ENCODE results near the gene SLAMF8.

Gene SLAMF8

DNA sequence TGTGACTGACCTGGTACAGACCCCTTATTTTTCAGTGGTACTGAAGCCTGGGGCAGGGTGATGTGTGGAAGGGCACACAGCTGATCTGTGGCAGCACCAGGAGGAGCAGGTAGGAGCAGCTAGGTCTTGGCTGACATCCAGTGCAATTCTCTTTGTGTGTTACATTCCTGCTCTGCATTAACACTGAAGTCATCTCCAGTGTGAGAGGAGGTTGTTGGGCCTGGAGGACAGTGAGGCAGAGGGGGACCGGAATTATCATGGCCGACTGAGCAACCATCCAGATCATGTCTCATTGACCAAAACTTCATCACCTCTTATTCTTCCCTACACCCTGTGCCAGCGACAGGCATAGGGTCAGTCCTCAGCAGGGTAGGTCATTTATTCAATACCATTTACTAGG, 1.5 kb downstream of the SLAMF8 start:
- TF ChIP-seq, protein P1, sequence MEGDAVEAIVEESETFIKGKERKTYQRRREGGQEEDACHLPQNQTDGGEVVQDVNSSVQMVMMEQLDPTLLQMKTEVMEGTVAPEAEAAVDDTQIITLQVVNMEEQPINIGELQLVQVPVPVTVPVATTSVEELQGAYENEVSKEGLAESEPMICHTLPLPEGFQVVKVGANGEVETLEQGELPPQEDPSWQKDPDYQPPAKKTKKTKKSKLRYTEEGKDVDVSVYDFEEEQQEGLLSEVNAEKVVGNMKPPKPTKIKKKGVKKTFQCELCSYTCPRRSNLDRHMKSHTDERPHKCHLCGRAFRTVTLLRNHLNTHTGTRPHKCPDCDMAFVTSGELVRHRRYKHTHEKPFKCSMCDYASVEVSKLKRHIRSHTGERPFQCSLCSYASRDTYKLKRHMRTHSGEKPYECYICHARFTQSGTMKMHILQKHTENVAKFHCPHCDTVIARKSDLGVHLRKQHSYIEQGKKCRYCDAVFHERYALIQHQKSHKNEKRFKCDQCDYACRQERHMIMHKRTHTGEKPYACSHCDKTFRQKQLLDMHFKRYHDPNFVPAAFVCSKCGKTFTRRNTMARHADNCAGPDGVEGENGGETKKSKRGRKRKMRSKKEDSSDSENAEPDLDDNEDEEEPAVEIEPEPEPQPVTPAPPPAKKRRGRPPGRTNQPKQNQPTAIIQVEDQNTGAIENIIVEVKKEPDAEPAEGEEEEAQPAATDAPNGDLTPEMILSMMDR (IDR thresholded peaks at IDR 0.05; ENCODE audit: insufficient read depth, low read depth, low read length, missing control alignments) = no peak
- no peak for DNase-seq (ENCODE audit: low read depth)
- no peak overlapping the region for H3K4me3 ChIP-seq (ENCODE audit: low read depth, low read length)

DNA sequence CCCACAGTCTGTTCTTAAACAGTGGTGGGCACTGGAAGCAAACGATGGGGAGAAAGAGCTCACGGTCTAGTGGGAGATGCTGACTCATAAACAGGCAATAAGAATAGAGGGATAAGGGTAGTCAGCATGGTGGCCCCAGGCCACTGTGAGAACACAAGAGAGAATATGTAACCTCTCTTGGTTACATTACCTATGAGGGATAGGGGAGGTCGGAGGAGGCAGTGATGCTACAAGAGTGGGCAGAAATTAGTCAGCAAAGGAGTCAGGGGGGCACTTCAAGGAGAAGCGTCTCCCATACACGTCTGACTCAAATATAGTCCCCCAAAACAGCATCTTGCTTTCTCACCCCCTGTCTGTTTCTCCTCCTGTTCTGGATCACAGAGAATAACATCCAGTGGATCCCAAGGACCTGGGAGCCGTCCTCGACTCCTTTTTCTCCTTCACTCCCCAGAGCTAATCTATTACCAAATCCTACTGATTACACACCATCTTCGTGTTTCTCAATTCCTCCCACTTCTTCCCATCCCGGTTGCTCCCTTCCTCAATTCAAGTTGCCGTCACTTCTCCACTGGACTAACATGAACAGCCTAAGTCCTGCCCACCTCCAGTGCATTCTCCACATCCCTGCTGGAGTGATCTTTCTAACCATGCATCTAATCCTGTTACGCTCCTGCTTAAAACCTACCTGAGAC, 2.1 kb downstream of the SLAMF8 start:
- peak; percentile 21 for DNase-seq (ENCODE audit: low read depth)
- TF ChIP-seq, protein P1 (IDR thresholded peaks at IDR 0.05; ENCODE audit: insufficient read depth, low read depth, low read length, missing control alignments) = no peak
- no peak overlapping the region for H3K4me3 ChIP-seq (ENCODE audit: low read depth, low read length)

DNA sequence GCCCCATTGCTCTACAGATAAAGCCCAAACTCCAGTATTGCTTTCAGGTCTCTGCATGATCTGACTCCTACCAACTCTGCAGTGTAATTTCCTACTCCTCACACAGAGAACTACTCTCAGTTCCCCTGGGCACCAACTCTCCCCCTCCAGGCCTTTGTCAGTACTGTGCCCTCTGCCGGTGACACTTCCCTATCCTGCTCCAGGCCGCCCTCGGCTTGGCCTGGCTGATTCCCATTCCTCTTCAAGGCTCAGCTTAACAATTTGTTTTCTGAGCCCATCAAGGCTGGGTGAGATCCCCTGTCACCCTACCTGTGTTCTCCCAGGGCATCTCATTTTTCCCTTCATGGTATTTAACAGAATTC, 2.6 kb downstream of the SLAMF8 start:
- TF ChIP-seq, protein P1 (IDR thresholded peaks at IDR 0.05; ENCODE audit: insufficient read depth, low read depth, low read length, missing control alignments) = peak; percentile 50
- H3K4me3 ChIP-seq (ENCODE audit: low read depth, low read length) = no peak overlapping the region
- DNase-seq (ENCODE audit: low read depth) = peak; percentile 72

DNA sequence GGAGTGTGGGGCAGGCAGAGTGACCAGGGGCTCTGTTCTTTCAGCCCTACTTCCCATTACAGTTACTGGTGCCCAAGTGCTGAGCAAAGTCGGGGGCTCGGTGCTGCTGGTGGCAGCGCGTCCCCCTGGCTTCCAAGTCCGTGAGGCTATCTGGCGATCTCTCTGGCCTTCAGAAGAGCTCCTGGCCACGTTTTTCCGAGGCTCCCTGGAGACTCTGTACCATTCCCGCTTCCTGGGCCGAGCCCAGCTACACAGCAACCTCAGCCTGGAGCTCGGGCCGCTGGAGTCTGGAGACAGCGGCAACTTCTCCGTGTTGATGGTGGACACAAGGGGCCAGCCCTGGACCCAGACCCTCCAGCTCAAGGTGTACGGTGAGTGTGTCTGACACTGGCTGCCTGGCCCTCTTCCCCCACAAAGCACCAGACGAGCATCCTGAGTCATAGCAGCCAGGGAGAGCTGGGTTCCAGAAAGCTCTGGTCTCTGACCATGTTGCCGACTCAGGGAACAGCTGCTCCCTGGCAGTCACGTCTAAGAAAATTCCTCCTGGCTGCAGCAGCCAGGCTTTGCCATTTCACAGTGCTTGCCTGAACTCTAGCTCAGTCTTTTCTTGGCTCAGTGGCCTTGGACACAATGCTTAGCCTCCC, 3.3 kb downstream of the SLAMF8 start:
- TF ChIP-seq, protein P1 (IDR thresholded peaks at IDR 0.05; ENCODE audit: insufficient read depth, low read depth, low read length, missing control alignments) = no peak
- DNase-seq (ENCODE audit: low read depth) = no peak
- H3K4me3 ChIP-seq (ENCODE audit: low read depth, low read length) = no peak overlapping the region

DNA sequence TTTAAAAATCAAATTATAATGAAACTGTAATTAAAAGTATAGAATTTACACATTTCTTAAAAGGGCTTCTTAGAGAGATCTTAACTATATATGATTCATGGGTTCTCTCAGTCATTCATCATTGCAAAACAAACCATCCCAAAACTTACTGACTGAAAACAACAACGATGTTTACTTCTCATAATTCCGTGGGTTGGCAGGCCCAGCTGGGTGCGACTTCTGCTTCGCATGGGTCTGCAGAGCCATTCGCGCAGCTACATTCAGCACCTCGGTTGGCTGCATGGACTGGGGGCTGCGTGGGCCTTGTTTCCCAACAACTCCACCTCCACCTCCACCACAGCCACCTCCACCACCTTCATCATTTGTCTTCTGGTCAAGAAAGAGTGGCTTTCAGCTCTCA, 4.0 kb downstream of the SLAMF8 start:
- H3K4me3 ChIP-seq (ENCODE audit: low read depth, low read length) = no peak overlapping the region
- DNase-seq (ENCODE audit: low read depth) = no peak
- TF ChIP-seq, protein P1 (IDR thresholded peaks at IDR 0.05; ENCODE audit: insufficient read depth, low read depth, low read length, missing control alignments) = no peak

DNA sequence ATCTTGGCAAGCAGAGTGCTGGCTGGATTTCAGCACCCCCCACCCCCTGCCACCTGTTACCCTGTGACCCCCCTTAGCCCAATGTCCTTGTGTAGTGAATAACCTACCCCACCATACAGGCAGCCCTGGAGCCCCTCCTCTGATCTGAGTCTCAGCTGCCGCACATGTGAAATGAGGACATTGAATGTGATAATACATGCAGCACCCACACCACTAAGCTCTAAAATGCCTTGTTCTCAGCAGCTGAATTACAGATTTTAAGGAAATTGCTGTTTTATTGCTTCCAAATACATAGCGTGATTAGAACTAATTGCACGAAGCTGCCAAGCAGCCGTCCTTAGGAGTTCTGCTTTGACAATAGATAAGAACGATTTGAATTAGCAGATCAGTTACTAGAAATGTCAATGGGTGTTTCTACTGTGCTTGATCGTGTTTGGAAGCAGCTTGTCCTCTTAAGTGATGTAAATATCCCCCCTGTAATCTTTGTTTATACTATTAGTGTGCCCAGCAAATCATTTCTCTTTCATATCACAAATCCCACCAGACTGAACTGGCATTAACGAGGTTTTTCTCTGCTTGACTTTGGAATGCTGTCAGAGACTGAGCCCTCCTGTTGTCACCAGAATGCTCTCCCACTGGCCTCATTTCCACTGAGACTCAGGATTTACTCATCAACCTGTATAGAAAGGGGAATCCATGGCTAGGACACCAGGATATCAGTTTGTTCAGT, 4.9 kb downstream of the SLAMF8 start:
- H3K4me3 ChIP-seq (ENCODE audit: low read depth, low read length) = no peak overlapping the region
- TF ChIP-seq, protein P1 (IDR thresholded peaks at IDR 0.05; ENCODE audit: insufficient read depth, low read depth, low read length, missing control alignments) = no peak
- no peak for DNase-seq (ENCODE audit: low read depth)
